ENCODE measurements around the gene PCED1B.

Gene PCED1B

DNA sequence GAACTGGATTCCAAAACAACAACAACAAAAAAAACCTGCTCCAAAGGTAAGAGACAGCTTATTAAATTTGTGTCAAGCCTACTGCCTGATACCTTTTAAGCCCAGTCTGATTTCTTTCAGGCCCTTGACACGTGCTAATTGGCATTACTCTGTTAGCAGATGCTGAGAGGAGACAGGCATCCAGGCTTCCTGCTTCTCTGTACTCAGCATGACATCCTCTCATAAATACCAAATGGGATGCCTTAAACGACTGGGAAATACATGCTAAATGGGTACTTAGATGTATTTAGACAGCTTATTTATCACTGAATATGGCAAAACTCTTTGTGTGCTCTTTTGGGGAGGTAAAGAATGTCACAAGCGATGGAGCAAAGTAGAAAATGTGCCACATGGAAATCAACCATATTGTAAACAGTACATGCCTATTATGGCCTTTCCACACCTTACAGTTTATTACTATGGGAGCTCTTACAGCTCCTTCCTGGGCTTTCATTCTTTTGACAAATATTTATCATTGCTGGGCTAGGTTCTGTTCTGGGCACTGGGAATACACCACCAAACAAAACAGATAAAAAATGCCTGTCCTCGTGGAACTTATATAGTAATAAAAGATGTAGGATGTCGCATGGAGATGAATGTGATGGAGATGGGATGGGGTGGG lies 11.5 kb upstream of the PCED1B start:
- H3K4me3 ChIP-seq (ENCODE audit: low read depth, low read length): no peak overlapping the region

DNA sequence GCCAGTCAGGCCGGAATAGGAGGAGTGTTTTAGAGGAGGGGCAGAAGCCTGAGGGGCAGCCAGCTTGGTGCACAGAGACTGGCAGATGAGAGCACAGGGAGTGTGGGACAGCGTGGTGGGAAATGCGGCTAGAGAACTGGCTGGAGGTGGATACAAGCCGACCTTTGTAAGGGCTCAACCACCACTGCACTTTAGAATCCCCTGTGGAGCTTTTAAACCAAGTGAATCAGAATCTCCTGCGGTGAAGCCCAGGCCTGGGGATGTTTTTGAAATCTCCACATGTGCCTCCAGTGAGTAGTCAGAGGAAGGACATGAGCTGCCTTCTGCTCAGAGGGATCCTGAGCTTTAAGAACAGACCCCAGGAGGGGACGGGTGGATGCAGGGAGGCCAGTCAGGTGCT lies 10.9 kb upstream of the PCED1B start:
- no peak overlapping the region for H3K4me3 ChIP-seq (ENCODE audit: low read depth, low read length)

DNA sequence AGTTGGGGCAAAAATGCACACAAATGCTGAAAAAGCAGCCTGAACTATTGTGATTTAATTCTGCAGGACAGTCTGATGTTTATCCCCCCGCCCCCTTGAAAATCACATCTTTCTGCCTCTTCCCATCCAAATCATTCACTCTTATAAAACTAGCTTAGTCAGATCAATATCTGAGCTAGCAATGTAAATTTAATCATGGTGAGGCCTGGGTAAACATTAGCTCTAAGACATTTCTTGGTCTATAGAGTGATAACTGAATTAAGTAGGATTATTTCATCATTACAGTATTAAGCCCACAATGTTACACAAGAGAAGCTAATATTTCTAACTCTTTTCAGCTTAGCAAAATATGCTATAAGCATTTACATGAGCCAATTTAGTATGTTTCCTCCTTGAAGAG lies 9.1 kb upstream of the PCED1B start:
- H3K4me3 ChIP-seq (ENCODE audit: low read depth, low read length): no peak overlapping the region

DNA sequence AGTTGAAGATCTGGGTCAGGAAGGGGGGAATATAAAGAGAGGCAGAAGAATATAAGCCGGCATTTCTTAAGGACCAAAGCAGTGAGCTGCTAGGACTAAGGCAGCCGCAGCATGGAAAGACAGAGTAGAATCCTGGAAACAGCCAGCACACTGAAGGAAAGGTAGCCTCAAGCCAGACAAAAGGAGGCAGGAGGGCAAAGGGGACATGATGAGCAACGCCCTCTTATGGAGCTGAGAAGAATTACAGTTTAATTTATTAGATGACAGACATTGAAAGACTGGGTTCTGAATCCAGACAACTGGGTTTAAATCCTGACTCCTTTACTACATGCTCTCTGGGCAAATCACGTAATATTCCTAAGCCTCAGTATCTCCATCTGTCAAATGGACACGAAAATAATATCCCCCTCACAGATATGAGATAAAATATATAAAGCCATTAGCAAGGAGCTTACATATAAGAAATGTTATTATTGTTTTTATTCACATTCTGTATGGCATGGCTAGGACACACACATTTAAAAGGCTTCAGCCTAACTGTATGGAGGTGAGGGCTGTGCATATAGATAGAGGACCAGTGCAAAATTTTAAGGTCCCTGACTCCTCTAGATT lies 8.1 kb upstream of the PCED1B start:
- H3K4me3 ChIP-seq (ENCODE audit: low read depth, low read length): no peak overlapping the region

DNA sequence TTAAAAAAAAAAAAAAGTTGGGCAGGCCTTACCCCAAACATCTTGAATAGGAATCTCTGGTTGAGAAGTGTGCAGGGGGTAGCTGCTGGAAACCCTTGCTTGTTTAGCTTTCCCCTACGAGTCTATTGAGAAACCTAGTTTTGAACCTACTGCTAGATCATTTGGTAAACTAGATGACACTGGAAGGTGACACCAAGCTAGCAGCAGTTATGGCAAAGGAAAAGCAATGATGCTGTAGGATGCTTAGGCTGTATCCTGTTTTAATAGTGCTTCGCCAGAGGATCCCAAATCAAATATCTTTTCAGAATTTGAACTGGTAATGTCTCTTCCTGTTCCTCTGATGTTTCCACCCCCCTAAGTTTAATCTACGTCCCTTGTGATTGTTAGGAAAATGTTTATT lies 5.5 kb upstream of the PCED1B start:
- H3K4me3 ChIP-seq (ENCODE audit: low read depth, low read length): no peak overlapping the region

DNA sequence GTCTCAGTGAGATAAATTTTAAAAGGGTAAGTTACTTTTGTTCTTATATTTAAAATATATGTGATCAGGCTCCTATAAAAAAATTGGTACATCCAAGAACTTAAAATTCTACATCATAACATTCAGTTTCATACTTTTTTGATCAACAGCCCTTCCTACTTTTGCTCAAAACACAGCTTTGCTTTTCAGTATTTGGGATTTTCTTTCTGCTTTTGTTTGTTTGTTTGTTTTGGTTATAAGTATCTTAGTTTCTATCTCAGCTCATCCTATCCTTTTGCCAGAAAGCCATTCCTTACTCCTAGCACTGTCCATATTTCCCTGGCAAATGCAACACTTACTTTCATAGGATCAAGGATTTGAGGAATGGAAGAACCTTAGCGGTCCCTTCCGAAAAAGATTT lies 4.7 kb upstream of the PCED1B start:
- no peak overlapping the region for H3K4me3 ChIP-seq (ENCODE audit: low read depth, low read length)

DNA sequence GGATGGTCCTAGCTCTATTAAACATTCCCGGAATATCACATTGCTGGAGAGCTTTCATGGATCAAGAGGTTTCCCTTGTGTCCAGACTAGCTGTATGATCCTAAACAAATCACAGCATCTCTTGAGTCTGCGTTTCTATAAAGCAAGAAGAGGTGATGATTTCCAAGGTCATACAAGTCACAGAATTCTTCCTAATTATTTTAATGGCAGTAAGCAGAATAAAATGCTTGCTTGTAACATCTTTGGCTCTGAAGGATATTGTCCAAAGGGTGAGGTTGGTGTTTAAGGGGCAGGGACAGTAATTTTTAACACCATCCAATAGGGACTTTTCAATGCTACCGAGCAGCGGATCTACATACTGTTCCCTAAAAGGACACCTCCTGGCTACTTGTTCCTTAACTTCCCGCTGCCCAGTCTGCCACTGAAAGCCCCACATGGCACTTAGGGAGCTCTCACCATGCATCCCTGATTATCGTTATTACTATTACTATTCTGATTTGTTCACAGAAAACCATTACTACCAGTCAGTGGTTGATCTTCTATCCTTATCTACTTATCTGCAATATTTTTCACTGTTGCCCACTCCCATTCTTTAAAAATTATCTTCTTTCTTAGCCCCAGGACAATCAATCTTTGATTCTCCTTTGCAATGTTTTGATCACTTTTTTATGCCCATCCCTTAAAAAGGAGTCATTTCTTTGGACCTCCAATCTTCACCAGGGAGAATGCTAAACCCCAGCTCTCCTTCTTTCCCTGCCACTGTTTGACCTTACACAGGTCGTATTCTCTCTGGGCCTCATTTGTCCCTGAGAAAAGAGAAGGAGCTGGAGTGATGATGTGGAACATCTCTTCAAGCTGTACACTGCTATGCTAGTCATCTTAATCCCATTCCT lies 4.0 kb upstream of the PCED1B start:
- no peak overlapping the region for H3K4me3 ChIP-seq (ENCODE audit: low read depth, low read length)

DNA sequence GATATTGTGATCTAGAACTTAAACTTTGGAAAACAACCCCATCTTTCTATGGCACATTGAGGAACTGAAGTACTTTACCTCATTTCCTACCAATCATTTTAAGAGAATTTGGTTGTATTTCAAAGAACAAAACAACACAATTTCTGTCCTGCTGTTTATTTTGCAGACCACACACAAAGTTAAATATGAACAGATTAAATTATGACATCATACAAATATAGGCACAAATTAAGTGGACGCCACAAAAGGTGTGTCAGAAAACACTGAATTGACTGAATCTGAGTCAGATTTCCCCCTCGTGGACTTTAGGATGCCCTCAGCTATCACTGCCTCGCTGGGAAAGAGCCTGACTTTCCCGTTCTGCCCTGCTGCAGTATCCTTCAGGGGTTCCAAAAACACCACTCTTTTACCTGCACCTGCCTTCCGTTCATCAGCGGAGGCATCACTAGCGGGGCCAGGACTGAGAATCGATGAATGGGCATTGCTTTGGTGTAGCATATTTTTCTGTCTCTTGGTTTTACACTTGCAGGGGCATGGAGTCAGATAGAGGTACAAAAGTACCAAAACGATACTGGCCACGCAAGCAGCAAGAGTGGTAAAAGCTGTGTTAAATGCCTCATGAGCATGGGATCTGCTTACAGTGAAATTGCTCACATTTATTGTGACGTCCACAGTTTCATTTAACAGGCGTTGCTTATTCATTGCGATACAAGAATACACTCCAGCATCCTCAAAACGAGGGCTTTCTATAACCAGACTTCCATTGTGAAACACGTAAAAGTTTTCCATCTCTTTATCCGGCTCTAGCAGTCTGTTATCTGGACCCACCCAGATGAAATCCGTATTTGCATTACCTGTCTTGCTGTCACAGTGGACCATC lies 2.0 kb upstream of the PCED1B start:
- no peak overlapping the region for H3K4me3 ChIP-seq (ENCODE audit: low read depth, low read length)

DNA sequence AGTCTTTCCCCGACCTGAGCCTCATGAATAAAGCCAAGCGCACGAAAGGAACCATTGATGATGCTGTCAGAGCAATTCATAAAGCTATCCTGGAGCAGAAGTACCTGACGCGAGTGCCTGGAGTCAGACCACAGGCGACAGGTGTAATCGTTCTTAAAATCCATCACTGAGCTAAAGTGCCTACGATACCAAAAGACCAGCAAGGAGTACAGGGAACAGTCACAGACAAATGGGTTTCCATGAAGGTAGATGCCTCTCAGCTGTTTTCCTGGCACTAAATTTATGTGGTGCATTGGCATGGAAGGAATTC lies 1.4 kb upstream of the PCED1B start:
- no peak overlapping the region for H3K4me3 ChIP-seq (ENCODE audit: low read depth, low read length)

DNA sequence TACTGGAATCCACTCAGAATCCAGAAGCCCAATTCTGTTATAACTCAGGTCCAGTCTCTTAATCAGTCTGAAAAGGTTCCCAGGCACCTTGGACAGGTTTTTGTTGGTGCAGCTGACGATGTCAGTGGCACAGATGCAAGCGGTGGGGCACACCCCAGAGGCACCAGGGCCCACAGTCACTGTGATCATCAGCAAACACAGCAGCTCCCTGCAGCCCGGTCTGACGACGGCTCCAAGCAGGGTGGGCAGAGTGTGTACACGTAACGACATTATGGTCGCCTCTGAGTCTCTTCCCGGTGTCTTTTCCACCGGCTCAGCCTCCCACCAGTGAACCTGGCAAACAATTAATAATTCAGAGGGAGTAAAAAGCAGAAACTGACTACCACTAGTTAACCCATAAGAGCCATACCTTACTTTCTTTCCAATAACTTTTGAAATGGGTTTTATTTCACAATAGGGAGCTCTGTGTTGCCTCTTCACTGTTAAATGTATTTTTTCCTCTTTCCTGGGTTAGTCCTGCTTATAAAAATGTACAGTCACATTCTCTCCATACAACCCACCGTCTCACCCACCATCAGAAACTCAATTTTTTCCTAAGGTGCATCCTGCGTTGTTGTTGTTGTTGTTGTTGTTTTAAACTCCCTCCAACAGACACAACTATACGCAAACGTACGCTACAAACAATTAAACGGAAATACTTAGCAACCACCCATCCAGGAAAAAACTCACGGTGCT lies 521 bp upstream of the PCED1B start:
- peak overlapping the region; percentile 55 for H3K4me3 ChIP-seq (ENCODE audit: low read depth, low read length)

DNA sequence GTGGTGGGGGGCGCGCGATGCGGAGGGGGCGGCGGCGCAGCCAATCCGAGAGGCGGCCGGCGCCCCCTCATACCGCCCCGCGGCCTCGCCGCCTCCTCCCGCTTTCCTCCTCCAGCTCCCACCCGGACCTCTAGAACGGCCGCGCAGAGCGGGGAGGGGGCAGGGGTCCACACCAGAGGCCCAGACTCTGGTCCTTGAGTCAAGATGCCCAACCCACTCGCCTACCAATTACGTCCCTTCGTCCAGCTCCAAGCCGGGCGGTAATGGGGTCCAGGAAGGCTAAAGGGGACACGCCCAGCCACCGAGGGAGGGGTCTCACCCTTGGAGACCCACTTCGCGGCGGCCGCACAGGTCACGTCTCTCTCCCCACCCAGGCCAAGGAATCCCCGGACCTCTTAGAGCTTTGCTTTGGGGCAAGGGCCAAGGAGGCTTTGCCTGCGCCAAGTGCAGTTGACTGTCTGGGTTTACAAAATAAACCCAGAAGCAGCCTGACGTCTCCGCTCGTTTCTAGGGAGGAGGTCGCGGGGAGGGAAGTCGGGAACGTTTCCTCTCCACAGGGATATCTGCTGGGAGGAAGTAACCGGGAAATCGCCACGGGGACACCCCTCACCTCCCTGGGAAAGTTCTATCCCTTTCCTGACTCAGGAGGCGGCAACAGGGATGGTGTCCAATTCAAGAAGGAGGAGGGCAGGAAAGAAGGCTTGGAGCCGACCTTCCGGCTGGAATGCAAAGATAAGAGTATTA lies 732 bp downstream of the PCED1B start:
- H3K4me3 ChIP-seq (ENCODE audit: low read depth, low read length): peak overlapping the region; percentile 55

DNA sequence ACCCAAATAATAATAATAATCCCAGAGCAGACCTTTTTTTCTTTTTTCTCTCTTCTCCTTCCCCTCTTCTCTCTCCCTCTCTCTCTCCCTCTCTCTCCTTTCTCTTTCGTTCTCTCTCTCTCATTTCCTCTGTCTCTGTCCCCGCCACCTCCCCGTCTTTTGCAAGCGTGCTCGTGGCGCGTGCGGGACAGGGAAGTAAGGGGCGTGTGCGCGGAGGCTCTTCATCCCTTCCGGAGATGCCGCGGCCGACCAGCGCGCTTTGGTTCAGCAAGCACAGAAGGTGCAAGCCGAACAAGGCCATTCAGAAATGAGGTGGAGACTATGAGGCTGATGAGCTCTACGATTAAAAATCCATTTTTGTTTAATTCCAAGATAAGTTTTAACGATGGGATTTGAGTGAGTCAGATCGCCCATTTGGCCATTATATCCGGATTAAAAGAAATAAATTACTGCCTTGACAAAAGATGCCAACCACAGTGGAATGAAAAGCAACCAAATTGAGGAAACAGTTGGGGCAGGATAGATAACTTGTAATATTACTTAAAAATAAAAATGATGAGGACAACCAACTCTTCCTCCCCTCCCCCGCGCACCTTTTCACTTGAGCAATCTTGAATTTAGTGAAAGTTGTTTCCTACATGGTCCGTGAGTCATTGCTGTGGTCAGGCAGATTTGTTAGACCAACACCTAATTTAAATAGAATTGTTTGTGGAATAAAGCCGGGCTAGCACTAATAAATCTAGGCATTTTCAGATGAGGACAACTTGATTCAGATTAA lies 1.5 kb downstream of the PCED1B start:
- H3K4me3 ChIP-seq (ENCODE audit: low read depth, low read length): peak overlapping the region; percentile 55

DNA sequence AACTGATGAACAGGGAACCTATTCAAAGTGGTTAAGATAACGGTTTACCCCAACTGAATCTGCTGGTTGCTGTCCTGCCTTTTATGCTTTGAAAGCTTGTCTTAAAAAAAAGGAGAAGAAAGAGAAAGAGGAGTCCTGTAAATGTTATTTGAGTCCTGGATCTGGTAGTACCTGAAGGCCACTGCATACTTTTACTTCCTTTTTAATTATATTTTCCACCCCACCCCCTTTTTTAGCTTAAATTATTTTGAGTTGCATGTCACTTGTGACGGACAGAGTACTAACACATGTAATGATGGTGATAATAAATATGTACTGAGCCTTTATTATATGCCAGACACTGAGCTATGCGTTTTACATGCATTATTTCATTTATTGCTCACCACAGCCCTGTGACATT lies 2.9 kb downstream of the PCED1B start:
- no peak overlapping the region for H3K4me3 ChIP-seq (ENCODE audit: low read depth, low read length)

DNA sequence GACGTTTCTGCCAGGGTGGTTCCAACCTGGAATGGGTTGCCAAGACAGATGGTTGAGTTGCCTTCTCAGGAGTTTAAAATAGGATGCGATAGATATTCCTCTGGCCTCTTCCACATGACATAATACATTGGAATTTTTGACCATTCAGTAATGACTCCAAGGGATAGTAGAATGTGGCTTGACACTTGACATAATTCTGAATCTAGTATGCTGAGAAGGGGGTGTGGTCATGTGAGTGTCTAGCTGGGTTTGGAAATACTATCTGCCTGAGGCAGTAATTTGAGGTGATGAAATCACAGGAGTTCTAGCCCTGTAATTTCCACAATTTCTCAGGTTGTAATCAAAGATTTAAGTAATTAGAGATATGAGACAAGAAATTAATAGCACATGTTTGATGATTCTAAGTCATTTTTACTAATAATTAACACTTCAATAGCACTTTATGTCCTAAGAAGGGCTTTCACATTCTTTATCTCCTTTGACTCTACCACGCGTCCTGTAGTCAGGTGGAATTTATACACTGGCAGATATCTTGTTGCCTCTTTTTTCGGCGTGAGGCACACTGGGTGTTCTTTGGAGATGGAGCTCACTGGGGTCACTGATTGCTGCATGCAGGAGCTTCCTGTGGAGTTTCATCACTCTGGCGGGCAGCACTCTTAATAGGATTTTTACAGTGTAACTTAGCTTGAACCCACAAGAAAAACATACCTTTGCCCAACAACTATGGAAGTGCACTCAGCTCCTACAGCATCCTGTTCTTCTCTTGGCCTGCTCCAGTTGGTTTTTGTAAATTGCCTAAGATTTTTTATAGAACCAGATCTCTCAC lies 3.6 kb downstream of the PCED1B start:
- H3K4me3 ChIP-seq (ENCODE audit: low read depth, low read length): no peak overlapping the region

DNA sequence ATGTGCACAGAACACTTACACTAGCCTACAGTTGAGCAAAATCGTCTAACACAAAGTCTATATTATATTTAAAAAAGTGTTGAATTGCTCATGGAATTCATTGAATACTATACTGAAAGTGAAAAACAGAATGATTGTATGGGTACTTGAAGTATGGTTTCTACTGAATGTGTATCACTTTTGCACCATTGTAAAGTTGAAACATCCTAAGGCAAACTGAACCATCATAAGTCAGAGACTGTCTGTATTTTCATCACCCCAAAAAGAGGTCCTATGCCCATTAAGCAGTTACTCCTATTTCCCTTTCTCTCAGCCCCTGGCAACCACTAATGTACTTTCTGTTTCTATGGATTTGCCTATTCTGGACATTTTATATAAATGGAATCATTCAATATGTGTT lies 4.8 kb downstream of the PCED1B start:
- no peak overlapping the region for H3K4me3 ChIP-seq (ENCODE audit: low read depth, low read length)

DNA sequence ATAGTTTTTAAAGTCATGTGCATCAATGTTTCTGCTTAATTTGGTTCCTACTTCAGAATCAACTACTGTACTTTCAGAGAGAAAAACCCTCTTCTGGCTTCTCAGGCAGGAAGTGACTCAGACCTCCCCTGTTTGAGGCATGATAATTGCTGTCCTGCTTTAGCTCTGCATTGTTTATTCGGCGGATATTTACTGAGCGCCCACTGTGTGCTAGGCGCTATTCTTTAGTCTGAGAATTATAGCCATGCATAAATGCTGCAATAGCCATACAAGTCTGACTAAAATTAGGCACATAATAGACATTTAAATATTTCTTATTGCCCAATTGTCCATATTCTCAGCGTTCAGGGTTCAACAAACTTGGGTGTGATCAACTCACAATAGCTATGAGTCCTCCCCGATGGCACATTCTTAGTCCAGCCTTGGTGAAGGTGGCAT lies 6.4 kb downstream of the PCED1B start:
- no peak overlapping the region for H3K4me3 ChIP-seq (ENCODE audit: low read depth, low read length)

DNA sequence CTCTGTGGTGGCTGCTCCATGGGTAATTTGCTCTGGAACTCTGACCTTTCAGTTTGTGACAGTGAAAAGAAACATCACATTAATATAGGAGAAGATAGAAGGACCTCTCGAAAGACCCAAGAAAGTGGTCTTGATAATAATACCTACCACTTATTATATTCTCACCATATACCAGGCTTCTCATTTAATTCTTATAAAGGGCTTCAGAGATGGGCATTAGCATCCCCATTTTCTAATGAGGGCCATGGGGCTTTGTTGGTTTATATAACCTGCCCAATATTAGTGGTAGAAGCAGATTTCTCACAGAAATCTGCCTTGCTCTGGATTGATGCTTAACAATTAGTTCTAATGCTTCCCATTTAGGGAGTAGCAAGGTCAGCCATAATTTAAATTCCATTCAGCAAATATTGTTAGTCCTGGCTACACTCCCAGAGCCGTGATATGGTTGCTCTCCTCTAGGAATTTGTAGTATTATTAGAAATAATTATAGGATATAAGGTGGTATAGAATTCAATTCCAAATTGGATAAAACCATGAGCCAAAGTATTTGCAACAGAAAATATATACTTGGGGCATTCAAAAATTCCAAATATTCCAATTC lies 7.8 kb downstream of the PCED1B start:
- no peak overlapping the region for H3K4me3 ChIP-seq (ENCODE audit: low read depth, low read length)

Measured in iPS-11a (cell line).